HG03378 (cell line): ENCODE results near the gene ANKH.
"Not testable (repeated sequence)": the region's sequence is repeated elsewhere in the genome, so short reads cannot be mapped to it uniquely, and the experiment has no call there.

Experiments used
- ATAC-seq: cut with Tn5 transposase; IDR thresholded peaks from one replicate; pipeline ENCODE4 v1.9.1; 2021; ENCODE audit warnings: mild to moderate bottlenecking, moderate library complexity; ENCODE audit not compliant: unreplicated experiment

The ANKH gene

DNA sequence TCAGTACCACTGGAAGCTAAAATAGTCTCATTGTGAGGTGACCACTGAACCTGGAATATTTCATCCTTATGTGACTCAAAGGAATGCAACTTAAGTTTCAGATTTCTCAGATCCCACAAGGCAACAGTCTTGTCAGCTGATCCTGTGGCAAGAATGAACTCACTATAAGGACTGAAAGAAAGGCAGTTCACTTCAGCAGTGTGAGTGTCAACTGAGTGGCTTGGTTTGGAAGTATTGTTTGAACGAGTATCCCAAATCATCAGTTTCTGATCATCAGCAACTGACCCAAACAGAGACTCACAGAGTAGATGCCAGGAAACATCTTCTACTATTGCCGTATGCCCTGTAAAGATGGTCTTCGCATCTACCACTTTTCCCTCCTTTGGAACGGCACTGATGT, 74.2 kb downstream of the ANKH start:
- not testable (repeated sequence) for ATAC-seq

DNA sequence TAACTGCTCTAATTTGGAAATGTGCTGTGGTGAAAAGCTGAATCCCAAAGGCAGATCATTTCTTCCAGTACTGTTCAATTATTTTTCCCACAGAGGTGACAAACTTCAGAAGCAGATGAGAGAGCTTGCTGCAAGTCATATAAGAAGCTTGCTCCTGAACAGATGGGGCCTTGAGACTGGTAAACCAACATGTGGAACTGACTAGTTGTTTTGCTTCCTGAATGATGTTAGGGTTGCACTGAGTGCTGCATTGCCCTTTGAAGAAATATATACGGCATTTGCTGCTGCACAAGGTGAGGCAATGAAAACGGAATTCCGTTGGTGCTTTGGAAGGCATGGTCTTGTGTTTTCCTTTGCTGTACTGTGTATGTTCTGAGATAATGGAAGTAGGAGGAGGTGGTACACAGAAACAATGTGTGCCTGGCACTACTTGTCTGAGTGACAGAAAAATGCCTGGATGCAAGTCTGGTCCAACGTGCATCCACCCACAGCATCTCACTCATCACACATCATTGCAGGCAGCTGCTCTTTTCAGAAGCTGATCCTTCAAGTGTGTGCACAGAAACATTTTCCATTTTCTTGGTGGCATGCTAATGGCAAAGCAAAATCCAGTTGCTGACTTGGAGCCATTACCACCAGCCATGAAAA, 76.9 kb downstream of the ANKH start:
- ATAC-seq = no peak

DNA sequence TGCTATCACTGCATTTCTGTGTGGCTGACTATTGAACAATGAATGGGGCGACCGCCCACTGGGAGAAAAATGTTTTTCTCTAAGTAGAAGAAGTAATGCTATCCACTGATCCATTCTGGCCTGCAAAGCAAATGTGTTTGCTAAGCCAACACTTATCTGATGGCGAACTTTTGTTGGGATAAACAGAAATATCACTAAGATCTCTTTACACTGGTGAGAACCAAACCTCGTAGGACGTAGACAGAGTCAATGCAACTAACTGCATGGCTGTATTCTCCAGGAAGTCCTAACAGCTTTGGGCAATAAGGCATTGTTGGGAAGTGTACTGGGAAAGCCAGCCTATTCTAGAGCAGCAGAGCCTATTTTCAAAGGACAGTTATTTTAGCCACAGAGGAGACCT, 77.7 kb downstream of the ANKH start:
- ATAC-seq = no peak

DNA sequence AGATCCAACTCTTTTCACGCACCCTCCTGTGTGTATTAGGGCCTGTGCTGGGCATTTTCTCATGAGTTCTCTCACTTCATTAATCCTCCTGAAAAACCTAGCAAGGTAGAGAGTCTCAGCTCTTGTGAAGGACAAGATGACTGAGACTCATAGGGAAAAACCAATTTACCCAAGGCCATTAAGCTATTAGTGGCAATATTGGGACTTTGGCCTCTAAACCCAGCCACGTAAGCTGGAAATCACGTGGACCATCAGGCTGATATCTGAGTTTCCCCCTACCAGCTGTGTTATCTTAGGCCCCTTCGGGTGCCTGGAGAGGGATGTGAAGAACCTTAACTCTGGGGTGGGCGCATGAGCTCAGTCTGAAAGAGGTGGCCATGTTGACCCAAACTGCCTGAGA, 80.7 kb downstream of the ANKH start:
- ATAC-seq = no peak

DNA sequence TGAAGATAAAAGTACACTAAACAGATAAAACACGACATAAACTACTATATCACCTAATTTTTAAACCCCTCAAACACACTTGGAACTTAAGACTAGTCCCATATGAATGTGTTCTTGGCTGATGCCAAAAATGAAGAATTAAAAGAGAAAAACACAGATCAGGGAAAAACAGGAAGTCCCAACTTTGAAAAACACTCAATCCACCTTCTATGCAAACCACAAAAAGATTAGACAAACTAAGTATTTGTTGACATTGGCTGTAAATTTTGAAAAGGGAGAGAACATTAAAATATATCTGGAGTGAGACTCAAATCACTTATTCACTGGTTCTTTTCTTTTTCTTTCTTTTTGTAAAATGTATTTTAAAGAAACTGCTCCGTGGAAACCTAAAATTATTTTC, 81.4 kb downstream of the ANKH start:
- no peak for ATAC-seq

DNA sequence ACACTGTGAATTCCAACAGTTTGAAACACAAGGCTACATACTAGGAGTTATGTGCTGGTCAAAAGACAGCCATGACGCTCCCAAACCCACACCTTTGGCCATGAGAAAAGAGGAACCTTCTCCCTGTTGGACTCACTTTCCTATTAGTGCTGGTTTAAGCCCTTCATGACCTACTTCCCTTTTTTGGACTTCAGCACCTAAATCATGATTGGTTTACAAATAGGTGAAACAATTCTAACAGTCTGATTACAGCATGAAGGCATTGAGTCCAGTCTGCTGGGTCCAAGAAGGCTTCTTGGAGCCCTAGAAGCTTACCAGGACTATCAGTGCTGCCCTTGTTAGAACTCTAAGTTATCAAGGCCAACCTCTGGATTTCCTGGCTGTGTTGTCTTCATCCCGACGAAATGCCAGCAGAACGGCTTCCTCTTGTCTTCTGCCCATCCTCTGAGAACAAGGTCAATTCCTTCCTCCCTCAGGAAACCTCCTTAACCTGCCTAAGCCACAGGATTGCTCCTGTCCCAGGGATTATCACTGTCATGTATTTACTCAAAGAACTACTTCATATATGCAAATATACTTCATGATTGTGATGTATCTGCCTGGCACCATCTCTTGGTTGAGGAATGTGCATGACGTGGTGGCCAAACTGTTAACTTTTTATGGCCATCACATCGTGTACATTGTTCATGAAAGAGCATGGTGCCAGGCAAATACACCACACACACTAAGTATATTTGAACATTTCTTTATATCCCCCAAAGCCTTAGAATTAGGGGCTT, 83.6 kb downstream of the ANKH start:
- no peak for ATAC-seq

DNA sequence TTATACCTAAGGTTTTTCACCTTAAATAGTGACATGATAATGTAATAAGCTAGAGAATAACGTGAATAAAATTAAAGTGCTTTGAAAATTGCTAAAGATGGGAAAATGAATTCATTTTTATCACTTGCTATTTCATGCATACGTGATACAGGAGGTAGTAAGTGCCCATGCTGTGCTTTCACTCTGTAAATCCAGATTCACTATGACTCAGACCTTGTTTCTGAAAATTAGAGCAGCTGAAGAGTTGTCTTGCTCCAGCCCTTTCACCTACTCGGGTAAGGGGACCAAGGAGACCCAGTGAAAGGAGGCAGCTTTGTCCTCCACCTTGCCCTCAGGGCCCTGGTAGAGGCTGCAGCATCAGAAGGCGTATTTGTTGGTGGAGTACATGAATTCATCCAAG, 87.9 kb downstream of the ANKH start:
- ATAC-seq = peak; percentile 79

DNA sequence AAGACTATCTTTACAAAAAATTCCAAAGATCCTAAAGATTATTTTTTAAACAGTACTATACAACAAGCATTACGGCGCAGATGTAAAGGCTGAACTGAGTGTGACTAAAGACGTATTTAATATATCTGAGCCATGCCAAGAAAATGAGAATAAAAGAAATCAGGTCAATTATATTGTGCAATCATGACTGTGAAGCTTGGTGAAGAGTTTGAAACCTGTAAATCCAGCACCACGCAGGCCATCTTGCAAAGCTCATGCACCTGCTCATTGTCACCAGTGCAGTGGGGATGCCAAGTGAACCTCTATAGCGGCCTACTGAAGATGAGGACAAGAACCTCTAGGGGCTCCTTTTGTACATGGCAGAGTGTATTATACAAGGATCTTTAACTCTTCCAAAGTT, 89.0 kb downstream of the ANKH start:
- ATAC-seq = no peak

DNA sequence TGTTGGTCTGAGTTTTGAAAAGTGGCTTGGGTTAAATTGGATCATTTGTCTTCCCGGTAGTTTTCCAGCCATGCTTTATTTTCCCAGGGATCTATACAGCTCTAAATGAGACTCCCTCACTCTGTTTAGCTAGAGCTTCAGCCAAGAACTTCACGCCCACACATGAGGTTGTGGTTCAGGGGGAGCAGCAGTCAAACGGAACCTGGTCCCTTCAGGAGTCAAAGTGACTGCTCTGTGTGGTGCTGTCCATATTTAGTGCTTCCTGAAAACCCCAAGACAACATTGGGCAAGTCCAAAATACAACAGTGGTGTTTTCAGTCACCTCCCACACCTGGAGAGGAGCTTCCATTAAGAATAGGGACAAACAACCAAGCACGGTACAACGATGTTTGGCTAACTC, 90.5 kb downstream of the ANKH start:
- peak; percentile 67 for ATAC-seq

DNA sequence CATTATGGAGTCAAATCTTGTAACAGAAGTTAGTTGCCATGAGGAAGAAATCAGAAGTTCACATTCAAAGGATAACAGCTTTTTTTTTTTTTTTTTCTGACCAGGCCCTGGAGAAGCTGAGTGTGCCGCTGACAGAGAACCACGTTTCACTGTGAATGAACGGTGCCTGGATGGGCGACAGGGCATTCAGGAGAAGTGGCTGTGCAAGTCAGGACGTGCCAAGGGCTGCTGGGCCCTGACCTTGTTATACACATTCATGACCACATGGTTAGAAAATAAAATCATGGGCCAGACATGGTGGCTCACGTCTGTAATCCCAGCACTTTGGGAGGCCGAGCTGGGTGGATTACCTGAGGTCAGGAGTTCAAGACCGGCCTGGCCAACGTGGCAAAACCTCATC, 91.6 kb downstream of the ANKH start:
- no peak for ATAC-seq

DNA sequence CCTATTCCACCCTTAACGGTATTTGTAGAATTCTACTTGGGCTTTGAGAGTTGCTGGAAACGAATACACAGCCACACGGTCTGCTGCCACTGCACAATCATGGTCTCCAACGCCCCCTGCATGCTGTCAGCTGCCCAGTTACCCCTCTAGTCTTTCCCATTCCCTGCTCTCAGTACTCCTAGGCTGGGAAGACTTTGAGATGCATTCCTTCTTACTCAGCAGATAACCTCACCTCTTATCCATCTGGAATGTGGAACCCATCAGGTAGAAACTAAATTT, 92.8 kb downstream of the ANKH start:
- ATAC-seq = no peak

DNA sequence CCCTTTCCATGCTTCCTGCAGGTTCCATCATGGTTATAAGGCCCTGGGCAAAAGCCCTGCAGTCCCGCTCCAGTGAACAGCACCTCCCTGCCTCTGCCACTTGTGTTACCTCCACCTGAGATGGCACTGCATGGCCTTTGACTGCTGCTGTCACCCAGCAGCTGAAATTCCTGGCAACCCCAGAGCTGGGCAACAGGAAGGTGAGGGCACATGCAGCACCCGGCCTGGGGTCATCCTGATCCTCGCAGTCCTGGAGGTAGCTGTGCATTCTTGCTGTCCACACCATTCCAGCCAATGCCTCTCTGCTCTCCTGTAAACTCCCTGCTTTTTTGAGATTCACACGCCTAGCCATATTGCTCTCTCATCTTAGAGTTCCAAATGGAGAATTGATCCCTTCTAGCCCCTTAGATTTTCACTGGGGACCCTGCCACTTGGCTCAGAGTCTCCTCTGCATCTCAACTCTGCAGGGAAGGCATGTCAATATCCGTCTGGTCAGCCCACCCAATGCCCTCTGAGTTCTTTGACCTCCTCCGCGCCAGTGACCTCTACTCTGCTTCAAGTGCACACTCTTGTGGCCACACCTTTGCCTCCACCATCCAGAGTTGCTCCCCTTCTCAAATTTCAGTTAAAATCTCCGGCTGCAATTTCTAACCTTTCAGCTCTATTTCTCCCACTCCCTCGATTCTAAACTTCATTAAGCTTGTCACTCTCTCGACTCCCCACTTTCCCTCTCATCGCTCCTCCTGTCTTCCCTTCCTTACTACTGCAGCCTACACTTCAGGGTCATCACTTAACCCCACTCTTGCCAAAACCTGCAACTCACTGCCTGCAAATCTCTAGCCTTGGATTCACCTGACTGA, 93.4 kb downstream of the ANKH start:
- no peak for ATAC-seq

DNA sequence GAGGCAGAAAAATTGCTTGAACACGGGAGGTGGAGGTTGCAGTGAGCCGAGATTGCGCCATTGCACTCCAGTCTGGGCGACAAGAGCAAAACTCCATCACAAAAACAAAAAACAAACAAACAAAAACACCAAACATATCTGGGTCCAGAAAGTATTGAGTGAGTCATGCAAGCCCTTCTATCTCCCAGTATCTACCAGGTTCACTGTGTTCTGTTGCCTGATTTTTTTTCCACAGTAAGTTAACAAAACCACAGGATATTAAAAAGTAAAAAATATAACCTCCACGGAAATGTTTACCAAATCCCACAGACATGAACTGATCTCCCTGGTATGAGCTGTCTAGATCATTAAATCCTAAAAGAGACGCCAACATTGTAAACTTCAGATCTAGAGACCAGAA, 94.4 kb downstream of the ANKH start:
- no peak for ATAC-seq

DNA sequence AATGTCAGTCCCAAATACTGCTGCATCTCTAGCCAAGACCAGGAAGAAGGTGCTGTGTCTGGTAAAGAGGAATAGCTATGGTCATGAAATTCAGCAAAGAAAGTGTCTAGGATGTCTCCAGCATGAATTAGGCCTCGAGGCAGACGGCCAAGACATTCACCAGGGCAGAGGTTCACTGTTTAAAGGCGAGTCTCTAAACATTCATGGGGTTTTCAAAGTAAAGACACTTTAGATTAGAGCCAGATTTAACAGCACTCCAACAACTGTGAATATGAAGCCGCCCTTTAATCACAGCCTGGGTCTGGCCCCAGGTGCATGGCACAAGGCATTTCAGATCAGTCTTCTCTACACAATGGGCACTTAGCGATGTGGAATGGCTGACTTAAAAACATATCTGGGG, 95.0 kb downstream of the ANKH start:
- ATAC-seq = no peak

DNA sequence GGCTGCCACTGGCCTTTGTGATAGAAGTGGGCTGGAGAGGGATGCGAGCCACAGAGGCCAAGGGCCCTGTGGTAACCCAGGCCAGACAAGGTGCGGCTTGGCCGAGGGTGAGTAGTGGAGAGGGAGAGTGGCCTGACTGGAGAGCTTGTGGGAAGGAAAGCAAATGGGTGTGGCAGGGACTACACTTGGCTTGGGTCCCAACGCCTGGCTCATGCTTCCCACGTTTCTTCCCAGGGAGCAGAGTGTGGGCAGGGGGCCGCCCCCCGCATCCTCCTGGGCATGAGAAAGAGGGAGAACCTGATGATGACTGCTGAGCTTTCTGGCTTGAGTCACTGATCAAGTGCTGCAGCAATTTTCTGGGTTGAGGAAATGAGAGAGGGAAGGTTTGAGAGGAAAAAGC, 95.7 kb downstream of the ANKH start:
- ATAC-seq = no peak

DNA sequence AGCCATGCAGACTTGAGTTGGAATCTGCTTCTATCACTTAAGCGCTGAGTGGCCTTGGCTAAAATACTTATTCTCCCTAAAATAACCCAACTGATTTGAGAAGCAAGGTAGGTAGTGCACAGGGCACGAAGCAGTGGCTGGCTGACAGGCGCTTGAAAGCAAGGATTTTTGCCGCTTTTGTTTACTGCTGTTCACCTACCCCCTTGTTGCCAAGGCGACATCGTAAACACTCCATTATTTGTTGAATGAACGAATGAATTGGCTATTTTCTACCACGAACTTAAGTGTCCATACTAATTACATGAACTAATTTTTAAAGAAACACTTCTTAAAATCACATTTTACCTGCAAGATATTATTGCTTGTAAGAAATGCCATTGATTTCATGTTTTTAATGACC, 98.0 kb downstream of the ANKH start:
- no peak for ATAC-seq

DNA sequence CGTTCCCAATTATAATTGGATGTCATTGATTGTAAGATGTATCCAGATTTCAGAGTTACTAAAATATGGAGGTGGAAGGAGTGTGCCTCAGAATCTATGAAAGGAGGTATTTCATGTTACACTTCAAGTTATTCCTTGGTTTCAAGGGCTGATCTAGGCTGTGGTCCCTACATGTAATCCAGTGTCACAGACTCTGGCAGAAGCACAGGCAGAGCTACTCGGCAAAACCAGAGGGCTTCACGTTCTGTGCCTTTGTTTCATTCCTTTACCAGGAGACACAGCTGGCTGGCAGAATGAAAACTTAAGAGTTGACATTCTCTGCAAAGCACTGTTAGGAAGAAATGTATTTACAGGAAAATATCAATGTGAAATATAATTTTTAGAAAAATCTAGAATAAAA, 99.6 kb downstream of the ANKH start:
- no peak for ATAC-seq

DNA sequence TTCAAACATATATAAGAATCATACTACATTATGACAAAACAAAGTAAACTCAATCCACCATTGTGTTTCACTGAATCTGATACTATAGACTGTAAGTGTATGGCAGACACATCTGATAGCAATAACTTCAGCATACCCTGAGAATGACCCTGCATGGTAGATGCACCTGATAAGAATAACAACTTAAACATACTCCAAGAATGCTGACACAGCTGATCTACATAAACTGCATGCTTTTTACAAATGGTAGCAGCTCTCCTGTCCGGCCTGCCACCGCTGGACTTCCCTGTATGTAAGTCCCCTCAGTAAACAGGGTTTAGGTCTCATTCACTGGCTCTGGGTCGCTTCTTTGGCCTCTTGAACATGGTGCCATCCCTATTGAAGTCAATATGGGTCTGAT, 100.4 kb downstream of the ANKH start:
- no peak for ATAC-seq

DNA sequence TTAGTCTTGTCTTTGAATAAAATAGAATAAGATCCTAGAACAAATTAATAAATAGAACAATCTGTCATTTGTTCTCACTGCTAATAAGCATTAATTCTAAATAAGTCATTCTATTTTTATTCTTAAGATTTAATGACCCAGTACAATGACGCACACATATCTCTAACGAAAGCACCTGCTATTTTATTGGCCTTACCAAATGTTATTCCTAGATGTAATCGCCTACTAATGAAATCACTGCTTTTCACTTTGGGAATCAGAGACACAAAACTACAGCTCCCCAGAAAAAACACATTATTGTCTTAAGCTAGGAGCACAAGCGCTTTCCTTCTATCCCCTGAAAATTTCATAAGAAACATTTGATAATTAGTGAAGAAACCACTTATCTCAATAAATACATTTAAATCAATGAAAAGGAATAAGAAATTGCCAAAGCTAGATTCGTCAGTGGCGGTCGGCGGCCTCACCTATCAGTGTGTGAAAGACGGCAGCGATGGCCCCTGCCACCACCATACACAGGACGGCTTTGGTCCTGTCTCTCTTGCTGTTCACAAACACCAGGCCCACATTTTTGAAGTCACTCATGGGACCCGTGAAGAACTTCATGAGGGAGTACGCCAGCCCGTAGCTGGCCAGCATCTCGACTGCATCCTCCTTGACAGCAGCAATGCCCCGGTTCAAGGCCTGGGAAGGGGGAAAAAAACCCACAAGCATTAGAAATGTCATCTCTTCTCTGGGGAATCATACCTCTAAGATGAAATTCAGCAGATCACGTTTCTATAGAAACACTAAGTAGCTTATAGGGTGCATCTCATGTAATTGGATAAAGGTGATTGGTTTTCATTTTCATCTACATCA, 102.8 kb downstream of the ANKH start:
- ATAC-seq = no peak

DNA sequence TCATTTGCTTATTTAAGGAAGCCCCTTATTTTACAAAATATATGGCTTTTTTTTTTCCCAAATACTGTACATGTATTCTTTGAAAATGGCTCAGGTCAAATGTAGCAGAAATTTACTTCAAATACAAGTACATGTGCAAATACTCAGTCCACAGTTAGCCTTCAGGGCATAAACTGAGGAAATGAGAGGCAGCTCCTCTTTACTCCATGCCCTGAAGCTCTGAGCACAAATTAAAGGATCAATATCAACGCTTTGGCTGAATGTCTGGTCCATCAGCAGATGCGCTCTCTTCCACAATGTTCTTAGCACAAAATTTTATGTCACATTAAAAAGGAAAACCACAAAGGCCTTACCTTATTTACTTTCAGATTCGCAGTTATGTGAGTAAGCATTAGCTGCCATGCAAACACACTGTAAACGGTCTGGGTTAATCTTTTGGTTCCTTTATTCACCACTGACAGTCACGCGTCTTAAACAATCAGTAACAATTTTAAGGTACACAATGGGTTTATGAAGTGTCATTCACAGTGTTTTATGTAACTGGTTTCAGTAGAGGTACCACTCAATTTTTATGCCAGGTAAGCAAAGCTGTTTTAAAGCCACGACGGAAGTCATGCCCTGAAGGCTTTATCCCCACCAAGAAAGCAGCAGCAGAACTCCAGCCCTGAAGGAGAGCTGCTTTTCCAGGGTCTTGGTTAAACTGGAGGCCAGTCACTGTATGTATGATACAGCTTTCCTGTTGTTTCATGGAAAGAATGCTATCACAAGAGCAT, 103.7 kb downstream of the ANKH start:
- ATAC-seq = peak; percentile 88
